Subcutaneous abdominal adipose tissue (tissue), 5 donors: ENCODE results near the gene PLCD1.

Experiments used
- H3K27ac ChIP-seq: one replicate; pipeline ENCODE4 v1.7.0; 2013; ENCODE audit warnings: low read depth, mild to moderate bottlenecking, inconsistent platforms, low read length, moderate library complexity
- H3K27me3 ChIP-seq, 5 donors: one replicate each; pipeline ENCODE4 v1.7.0; 2013; ENCODE audit warnings: low read length in 5 of 5, inconsistent platforms in 1 of 5; ENCODE audit not compliant: control insufficient read depth in 5 of 5, insufficient read depth in 4 of 5
- H3K36me3 ChIP-seq, 5 donors: one replicate each; pipeline ENCODE4 v1.7.0; 2013; ENCODE audit warnings: low read length in 5 of 5; ENCODE audit not compliant: control insufficient read depth in 5 of 5, insufficient read depth in 5 of 5
- H3K4me1 ChIP-seq, 5 donors: one replicate each; pipeline ENCODE4 v1.7.0; 2013; ENCODE audit warnings: low read length in 5 of 5, mild to moderate bottlenecking in 3 of 5, moderate library complexity in 1 of 5; ENCODE audit not compliant: control insufficient read depth in 5 of 5, insufficient read depth in 5 of 5
- H3K4me3 ChIP-seq, 5 donors: one replicate each; pipeline ENCODE4 v1.7.0; 2013; ENCODE audit warnings: low read length in 5 of 5, low read depth in 1 of 5
- H3K9ac ChIP-seq, 5 donors: one replicate each; pipeline ENCODE4 v1.7.0; 2013; ENCODE audit warnings: low read length in 5 of 5, mild to moderate bottlenecking in 4 of 5, moderate library complexity in 3 of 5
- H3K9me3 ChIP-seq, 5 donors: one replicate each; pipeline ENCODE4 v1.7.0; 2013; ENCODE audit warnings: low read length in 5 of 5; ENCODE audit not compliant: control insufficient read depth in 5 of 5
- donor health status: healthy.
- donor health status: healthy.
- donor health status: healthy.
- donor health status: healthy.
- donor health status: healthy.

Gene PLCD1

GRCh38 chr3:38027466-38028465, 1.7 kb downstream of the PLCD1 start:
- Histone ChIP-seq H3K27me3 (no peaks in the 10 kb centered on the region), H3K27ac (peak overlapping the region; percentile 72), H3K9me3 (no peaks in the 10 kb centered on the region), H3K4me1 (peaks cover 4 to 58% (median 43%) of the 10 kb centered on the region in 5 donors), H3K9ac (no peak overlapping the region), H3K4me3 (no peak overlapping the region), H3K36me3 (no peaks in the 10 kb centered on the region)

- no peaks in the 10 kb centered on the region for H3K9me3 ChIP-seq
- H3K4me1 ChIP-seq: peaks cover 4 to 61% (median 50%) of the 10 kb centered on the region in 5 donors
- H3K27me3 ChIP-seq: no peaks in the 10 kb centered on the region
- H3K9ac ChIP-seq: no peak overlapping the region
- no peaks in the 10 kb centered on the region for H3K36me3 ChIP-seq
- no peak overlapping the region for H3K4me3 ChIP-seq
- H3K27ac ChIP-seq: no peak overlapping the region
Measured at GRCh38 chr3:38026856-38027255, 2.6 kb downstream of the PLCD1 start.

DNA sequence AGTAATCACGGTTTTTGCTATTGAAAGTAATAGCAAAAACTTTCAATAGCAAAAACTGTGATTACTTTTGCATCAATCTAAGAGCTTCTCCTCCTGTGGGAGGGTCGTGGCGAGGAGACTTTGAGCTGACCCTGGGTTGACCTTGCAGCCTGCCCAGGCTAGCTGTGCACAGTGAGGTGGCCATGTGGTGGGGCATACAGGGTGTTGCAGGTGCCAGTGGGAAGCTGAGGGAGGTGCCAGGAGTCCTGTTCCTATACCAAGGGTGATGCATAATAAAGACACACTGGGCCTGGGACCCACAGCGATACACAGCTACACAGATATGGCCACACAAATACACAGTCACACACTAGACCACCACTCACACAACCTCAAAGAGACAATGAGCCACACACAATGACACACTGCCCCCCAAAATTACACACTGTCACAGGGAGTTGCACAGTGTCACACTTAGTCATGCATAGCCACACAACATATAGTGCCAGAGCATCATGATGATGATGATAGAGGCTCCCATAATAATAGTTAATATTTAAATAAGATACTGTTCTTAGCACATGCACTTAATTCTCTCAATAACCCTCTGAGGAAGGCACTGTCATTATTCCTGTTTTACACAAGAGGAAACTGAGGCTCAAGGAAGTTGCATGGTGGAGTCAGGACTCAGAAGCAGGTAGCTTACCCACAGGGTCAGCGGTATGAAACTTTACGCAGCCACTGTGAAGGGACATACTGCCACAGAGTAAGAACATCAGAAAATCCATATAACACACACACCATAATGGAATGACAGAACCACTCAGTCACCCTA, 6.3 kb downstream of the PLCD1 start:
- H3K9me3 ChIP-seq: no peaks in the 10 kb centered on the region
- H3K27me3 ChIP-seq: no peaks in the 10 kb centered on the region
- peaks cover 4 to 35% (median 28%) of the 10 kb centered on the region in 5 donors for H3K4me1 ChIP-seq
- peak overlapping the region in 2 of 5 donors; percentile 86 to 92 for H3K9ac ChIP-seq
- peak overlapping the region in 4 of 5 donors; percentile 83 to 91 (median 88) for H3K4me3 ChIP-seq
- peaks cover 0 to 24% (median 22%) of the 10 kb centered on the region in 5 donors for H3K36me3 ChIP-seq
- H3K27ac ChIP-seq: peak overlapping the region; percentile 95

DNA sequence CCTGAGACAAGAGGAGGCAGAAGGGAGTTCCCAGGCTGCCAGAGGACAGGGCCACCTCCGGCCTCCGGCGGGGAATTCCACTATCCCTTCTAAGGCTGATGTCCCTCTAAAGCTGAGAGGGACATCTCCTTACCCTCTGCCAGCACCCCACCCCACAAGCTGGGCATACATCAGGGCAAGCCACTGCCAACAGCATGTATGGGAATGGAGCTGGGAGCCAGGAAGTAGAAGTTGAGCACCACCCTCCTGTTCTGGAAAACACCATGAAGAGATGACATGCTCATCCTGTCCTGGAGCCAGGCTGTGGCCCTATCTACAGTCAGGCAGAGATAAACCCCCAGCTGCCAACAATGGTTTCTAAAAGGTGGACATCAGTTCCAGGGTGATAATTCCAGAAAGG, 7.1 kb downstream of the PLCD1 start:
- peaks cover 0 to 32% (median 30%) of the 10 kb centered on the region in 5 donors for H3K36me3 ChIP-seq
- peaks cover 4 to 30% (median 27%) of the 10 kb centered on the region in 5 donors for H3K4me1 ChIP-seq
- no peak overlapping the region for H3K4me3 ChIP-seq
- no peaks in the 10 kb centered on the region for H3K27me3 ChIP-seq
- no peaks in the 10 kb centered on the region for H3K9me3 ChIP-seq
- no peak overlapping the region for H3K9ac ChIP-seq
- no peak overlapping the region for H3K27ac ChIP-seq

GRCh38 chr3:38021196-38021595, 8.2 kb downstream of the PLCD1 start:
- H3K9ac ChIP-seq: no peak overlapping the region

DNA sequence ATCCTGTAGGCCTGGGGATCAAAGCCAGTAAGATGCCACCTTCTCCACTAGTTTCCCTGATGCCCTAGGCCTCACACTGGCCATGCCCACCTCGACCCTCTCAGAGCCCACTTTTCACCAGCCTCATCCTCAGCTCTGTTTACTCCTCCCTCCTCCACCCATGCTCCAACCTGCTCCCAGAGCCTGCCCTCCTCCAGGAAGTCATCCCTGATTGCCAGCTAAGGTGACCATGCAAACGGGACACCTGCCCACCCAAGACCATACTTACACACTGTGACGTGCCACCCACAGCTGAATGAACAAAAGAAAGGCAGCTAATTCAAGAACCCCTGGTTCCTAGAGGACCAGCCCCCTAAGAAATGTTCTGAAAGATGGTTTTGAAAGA, 9.1 kb downstream of the PLCD1 start:
- H3K4me3 ChIP-seq: no peak overlapping the region
- no peaks in the 10 kb centered on the region for H3K27me3 ChIP-seq
- H3K4me1 ChIP-seq: peaks cover 4 to 24% (median 21%) of the 10 kb centered on the region in 5 donors
- H3K9ac ChIP-seq: no peak overlapping the region
- peaks cover 0 to 14% (median 8%) of the 10 kb centered on the region in 5 donors for H3K9me3 ChIP-seq
- H3K36me3 ChIP-seq: peaks cover under 1 to 51% (median 49%) of the 10 kb centered on the region in 5 donors
- H3K27ac ChIP-seq: no peak overlapping the region

More at GRCh38 chr3:38021196-38021595, 8.2 kb downstream of the PLCD1 start:
- peaks cover 4 to 30% (median 27%) of the 10 kb centered on the region in 5 donors for H3K4me1 ChIP-seq
- no peak overlapping the region for H3K27ac ChIP-seq
- peaks cover 0 to 43% (median 41%) of the 10 kb centered on the region in 5 donors for H3K36me3 ChIP-seq
- no peaks in the 10 kb centered on the region for H3K27me3 ChIP-seq
- peaks cover 0 to 7% (median 5%) of the 10 kb centered on the region in 5 donors for H3K9me3 ChIP-seq
- H3K4me3 ChIP-seq: no peak overlapping the region

DNA sequence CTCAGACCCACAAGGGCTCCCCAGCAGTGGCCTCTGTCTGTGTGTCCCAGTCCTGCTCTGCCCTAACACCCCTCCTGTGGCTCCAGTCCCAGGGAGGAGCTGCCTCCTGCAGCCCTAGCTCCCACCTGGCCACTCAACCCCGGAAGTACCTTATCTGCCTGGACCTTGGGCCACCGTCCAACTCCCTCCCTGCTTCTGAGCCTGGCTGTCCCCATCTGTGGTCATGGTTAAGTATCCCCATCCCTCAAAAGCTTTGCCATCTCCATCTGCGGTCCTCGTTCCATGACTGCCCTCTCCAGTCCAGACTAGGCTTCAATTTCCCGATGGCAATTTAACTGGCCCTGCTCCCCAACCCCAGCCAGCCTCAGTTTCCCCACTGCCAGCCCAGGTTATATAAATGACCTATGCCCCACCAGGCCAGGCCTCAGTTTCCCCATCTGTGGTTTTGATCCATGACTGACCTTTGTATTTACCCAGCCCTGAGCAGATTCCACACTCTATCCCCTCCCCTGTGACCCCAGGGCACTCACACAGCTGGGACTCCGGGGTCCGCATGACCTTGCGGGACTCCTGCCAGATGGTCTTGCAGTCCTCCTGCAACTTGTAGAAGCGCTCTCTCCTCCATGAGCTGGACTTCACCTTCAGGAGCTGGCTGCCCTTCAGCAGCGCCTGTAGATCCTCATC, 9.6 kb downstream of the PLCD1 start:
- Histone ChIP-seq H3K27ac (no peak overlapping the region), H3K9ac (no peak overlapping the region), H3K27me3 (no peaks in the 10 kb centered on the region), H3K36me3 (peaks cover 6 to 57% (median 54%) of the 10 kb centered on the region in 5 donors), H3K9me3 (peaks cover 0 to 14% (median 8%) of the 10 kb centered on the region in 5 donors), H3K4me1 (peaks cover 4 to 22% (median 18%) of the 10 kb centered on the region in 5 donors), H3K4me3 (no peak overlapping the region)

DNA sequence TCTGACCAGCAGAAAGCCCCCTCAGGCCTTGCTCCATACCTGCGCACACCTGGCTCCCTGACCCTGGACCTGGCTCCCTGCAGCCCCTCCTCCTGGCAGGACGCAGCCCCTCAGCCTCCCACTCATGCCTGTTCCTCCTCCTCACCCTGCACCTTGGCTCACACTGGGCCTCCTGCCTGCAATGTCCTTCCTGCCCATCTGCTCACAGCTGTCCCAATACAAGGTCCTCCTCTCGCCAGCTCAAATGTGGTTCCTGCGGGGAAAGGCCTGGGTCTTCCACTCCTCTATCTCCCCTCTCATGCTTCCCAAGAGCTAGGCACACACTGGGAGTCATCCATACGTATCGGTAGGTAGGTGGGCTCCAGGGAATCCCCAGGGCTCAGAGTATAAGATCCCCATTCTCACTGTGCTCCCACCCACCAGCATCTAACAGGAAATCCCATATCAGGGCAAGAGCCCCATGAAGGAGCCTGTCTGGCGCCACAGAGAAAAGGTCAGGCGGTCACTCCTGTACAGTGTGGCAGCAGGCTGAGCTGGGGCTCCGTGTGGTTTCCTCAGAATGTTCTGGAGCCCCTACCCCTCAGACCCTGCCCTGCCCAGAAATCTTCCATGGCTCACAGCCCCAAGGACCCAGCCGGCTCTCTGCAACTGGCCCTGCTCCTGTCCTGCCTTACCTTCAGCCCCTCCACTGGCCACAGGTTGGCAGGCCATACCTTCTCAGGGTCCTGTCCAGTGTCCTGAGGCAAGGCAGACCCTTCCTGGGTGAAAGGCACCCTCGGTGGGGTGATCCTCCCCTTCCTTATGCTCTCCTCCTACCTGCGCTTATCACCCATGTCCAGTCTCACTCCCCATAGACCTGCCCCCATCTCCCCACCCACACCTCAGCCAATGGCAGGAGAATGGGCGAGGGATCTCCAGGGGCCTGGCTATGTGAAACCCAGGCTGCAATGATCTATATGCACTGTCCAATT, 10.9 kb downstream of the PLCD1 start:
- peaks cover 0 to 15% (median 10%) of the 10 kb centered on the region in 5 donors for H3K4me1 ChIP-seq
- peaks cover 10 to 65% (median 59%) of the 10 kb centered on the region in 5 donors for H3K36me3 ChIP-seq
- H3K27me3 ChIP-seq: no peaks in the 10 kb centered on the region
- H3K4me3 ChIP-seq: no peak overlapping the region
- no peak overlapping the region for H3K9ac ChIP-seq
- H3K27ac ChIP-seq: no peak overlapping the region
- H3K9me3 ChIP-seq: peaks cover 0 to 14% (median 8%) of the 10 kb centered on the region in 5 donors
